HepG2 (cell line): ENCODE results near the gene GRAMD1B.

Experiments
- CREM ChIP-seq, 2 experiments: sonication (generic) in 1 of 2; formaldehyde crosslinking in 1 of 2; IDR thresholded peaks; 2 replicates each; pipeline versions ENCODE4 v1.4.0 to v1.6.1; 2016 to 2020; ENCODE audit warnings: antibody characterized with exemption in 1 of 2, mild to moderate bottlenecking in 1 of 2, missing genetic modification reagents in 1 of 2
- KAT7 ChIP-seq: IDR thresholded peaks from 2 replicates; pipeline ENCODE4 v1.6.1; 2018; ENCODE audit warnings: borderline replicate concordance, missing compliant biosample characterization

DNA sequence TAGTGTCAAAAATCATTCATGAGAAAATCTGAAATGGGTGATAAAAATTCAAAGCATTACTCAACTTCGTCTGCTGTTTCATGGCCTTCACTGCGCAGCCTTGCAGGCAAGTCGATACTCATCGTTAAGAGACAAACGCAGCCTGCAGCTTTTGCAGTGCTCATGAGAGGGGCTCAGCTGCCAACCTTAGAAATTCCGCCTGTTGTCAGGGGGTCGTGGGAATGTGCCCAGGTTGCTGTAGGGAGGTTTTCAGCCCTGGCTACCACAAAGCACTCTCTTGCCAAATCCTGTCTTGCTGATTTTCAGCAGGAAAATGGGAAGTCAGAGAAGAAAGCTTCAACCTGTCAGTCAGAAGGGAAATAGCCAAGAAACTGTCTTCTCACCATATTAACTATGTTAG lies 25.4 kb upstream of the GRAMD1B start:
- no peak for TF ChIP-seq KAT7
- no peak for TF ChIP-seq CREM (IDR thresholded peaks at IDR 0.05)
- TF ChIP-seq CREM (CRISPR knock-in tag; IDR thresholded peaks at IDR 0.05) = no peak
